BJ (cell line): Measurements from ENCODE around the gene MCL1. TPM values are rescaled to one million over a fixed set of nuclear protein-coding genes. Genes with fewer than 3 reads are reported as not detected.
A peak's percentile ranks its signal among the peaks of the same experiment; 100 is the strongest.

ENCODE experiments used
- CTCF ChIA-PET: fragments of 350-600 bp; formaldehyde crosslinking; extraction: SDS; loops from one replicate; lab custom pipeline; 2021; ENCODE audit warnings: antibody characterized with exemption, inconsistent platforms; lab: Yijun Ruan, JAX
- POLR2A ChIA-PET: fragments of 300-600 bp; sonication (Branson Sonifier 250); formaldehyde crosslinking; extraction: SDS; loops from one replicate; lab custom pipeline; 2021; ENCODE audit warnings: antibody characterized with exemption; lab: Charles Lee
- DNase-seq: peaks from one replicate; pipeline ENCODE4 v3.0.0-alpha.2; 2011; ENCODE audit warnings: low read depth
- H3K27me3 ChIP-seq: 2 replicates; pipeline ENCODE4 v1.6.0; 2011; ENCODE audit warnings: low read length; ENCODE audit not compliant: control insufficient read depth, insufficient read depth
- H3K36me3 ChIP-seq: 2 replicates; pipeline ENCODE4 v1.5.1; 2011; ENCODE audit warnings: low read length; ENCODE audit not compliant: control insufficient read depth, insufficient read depth
- H3K4me3 ChIP-seq: 2 replicates; pipeline ENCODE4 v1.5.1; 2011; ENCODE audit warnings: low read depth, mild to moderate bottlenecking, control low read depth, low read length
- CTCF ChIP-seq: IDR thresholded peaks from 2 replicates; pipeline ENCODE4 v1.5.1; 2011; ENCODE audit warnings: low read depth, mild to moderate bottlenecking, control low read depth, inconsistent platforms, low read length, moderate library complexity; ENCODE audit not compliant: insufficient read depth
- polyA plus RNA-seq: library from polyadenylated mRNA; depleted of rRNA; stranded (reverse); fragments of >200 nt; gene quantifications from 2 replicates; pipeline ENCODE4 v1.2.3, GENCODE V29; 2011

Gene MCL1
- polyA plus RNA-seq, 1 experiment, result 45.4 TPM

GRCh38 chr1:150572918-150573647 lies 6.3 kb downstream of the MCL1 start:
- ChIA-PET POLR2A (no interaction called here), CTCF (interaction anchor here (0.7 to 8.4 kb wide), 2 partner anchors 13 to 875 kb away, joined by 4 to 72 read pairs; no protein-coding TSS in a partner anchor)
- Histone ChIP-seq H3K27me3 (no peaks in the 10 kb centered on the region), H3K36me3 (peaks cover 19% of the 10 kb centered on the region), H3K4me3 (no peak overlapping the region)
- no peak for DNase-seq
- TF ChIP-seq CTCF, result no peak

GRCh38 chr1:150568594-150568966 lies 10.8 kb downstream of the MCL1 start:
- no peak for TF ChIP-seq CTCF
- ChIA-PET POLR2A (interaction anchor here (1.0 to 1.8 kb wide), 4 partner anchors 9 to 83 kb away, joined by 4 to 18 read pairs (median 9); partner anchors contain the start of genes ENSA and MCL1), CTCF (interaction anchor here (1.0 to 9.9 kb wide), 5 partner anchors 8 to 52 kb away, joined by 3 to 121 read pairs (median 5); partner anchors contain the start of gene MCL1)
- no peaks in the 10 kb centered on the region for H3K27me3 ChIP-seq
- DNase-seq, result no peak
- H3K36me3 ChIP-seq, result peaks cover 10% of the 10 kb centered on the region
- H3K4me3 ChIP-seq, result no peak overlapping the region

GRCh38 chr1:150567717-150568593 lies 11.5 kb downstream of the MCL1 start:
- no peaks in the 10 kb centered on the region for H3K27me3 ChIP-seq
- peaks cover 4% of the 10 kb centered on the region; the same call in 1 of the 2 replicates for H3K36me3 ChIP-seq
- H3K4me3 ChIP-seq, result 0 out of 2 replicates have a peak overlapping the region, but pooled peaks have one; percentile 14
- TF ChIP-seq CTCF, result no peak
- DNase-seq, result peak; percentile 98
- POLR2A ChIA-PET, result interaction anchor here (0.6 to 1.8 kb wide), 5 partner anchors 9 to 84 kb away, joined by 3 to 18 read pairs (median 7); partner anchors contain the start of genes ENSA and MCL1
- CTCF ChIA-PET, result interaction anchor here (0.5 to 9.9 kb wide), 6 partner anchors 9 to 76 kb away, joined by 3 to 121 read pairs (median 4); partner anchors contain the start of gene MCL1

- no peak overlapping the region for H3K4me3 ChIP-seq
- peaks cover 4% of the 10 kb centered on the region; the same call in 1 of the 2 replicates for H3K36me3 ChIP-seq
- H3K27me3 ChIP-seq, result no peaks in the 10 kb centered on the region
- CTCF ChIA-PET, result interaction anchor here (0.5 to 9.9 kb wide), 3 partner anchors 8 to 76 kb away, joined by 4 to 121 read pairs (median 34); no protein-coding TSS in a partner anchor
- POLR2A ChIA-PET, result interaction anchor here (0.6 to 1.8 kb wide), 4 partner anchors 10 to 84 kb away, joined by 3 to 18 read pairs (median 6); partner anchors contain the start of gene ENSA
- DNase-seq, result no peak
- no peak for TF ChIP-seq CTCF
Observed at GRCh38 chr1:150567341-150567716, 12.1 kb downstream of the MCL1 start.
